ENCODE data around the gene RIMS1. TPM values are rescaled to one million over a fixed set of nuclear protein-coding genes. Genes with fewer than 3 reads are reported as not detected.
A peak's percentile ranks its signal among the peaks of the same experiment; 100 is the strongest.

Gene RIMS1
- total and polyA plus RNA-seq, 4 donors: 0.14 to 5.7 (median 1.6) TPM

DNA sequence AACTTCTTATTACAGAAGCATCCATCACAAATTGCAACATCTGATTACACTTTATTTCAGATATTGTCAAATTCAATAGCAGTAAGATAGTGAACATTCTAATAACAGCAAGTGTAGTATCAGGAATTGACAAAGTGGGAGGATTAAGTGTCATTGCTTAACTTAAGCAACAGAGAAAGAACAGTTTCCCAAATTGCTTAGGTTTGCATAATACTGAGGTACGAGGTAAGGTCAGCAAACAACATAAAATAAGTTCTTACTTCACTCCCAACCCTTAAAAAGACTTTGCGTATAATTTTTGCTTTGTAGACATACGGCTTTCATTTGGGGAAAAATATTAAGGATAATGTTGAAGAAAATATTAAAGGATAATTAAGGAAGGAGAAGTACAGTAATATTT, 163.0 kb downstream of the RIMS1 start:
- DNase-seq: no peak
- H3K9ac ChIP-seq (ENCODE audit: insufficient read depth in 1 of 2, low read length in 2 of 2): no peak overlapping the region
- peaks cover 0 to 2% (median 0%) of the 10 kb centered on the region in 4 donors for H3K9me3 ChIP-seq (ENCODE audit: control insufficient read depth in 4 of 4, insufficient read depth in 3 of 4, low read length in 3 of 4)
- H3K36me3 ChIP-seq (ENCODE audit: control insufficient read depth in 4 of 4, insufficient read depth in 4 of 4, low read length in 4 of 4): no peaks in the 10 kb centered on the region
- no peak overlapping the region for H3K4me3 ChIP-seq
- 82 to 85% methylated on average over 3 of the region's 3 CpGs for WGBS, 2 donors
- ATAC-seq (ENCODE audit: insufficient read depth, low FRiP score): no peak
- TF ChIP-seq, protein P1, sequence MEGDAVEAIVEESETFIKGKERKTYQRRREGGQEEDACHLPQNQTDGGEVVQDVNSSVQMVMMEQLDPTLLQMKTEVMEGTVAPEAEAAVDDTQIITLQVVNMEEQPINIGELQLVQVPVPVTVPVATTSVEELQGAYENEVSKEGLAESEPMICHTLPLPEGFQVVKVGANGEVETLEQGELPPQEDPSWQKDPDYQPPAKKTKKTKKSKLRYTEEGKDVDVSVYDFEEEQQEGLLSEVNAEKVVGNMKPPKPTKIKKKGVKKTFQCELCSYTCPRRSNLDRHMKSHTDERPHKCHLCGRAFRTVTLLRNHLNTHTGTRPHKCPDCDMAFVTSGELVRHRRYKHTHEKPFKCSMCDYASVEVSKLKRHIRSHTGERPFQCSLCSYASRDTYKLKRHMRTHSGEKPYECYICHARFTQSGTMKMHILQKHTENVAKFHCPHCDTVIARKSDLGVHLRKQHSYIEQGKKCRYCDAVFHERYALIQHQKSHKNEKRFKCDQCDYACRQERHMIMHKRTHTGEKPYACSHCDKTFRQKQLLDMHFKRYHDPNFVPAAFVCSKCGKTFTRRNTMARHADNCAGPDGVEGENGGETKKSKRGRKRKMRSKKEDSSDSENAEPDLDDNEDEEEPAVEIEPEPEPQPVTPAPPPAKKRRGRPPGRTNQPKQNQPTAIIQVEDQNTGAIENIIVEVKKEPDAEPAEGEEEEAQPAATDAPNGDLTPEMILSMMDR (IDR thresholded peaks at IDR 0.05; ENCODE audit: control extremely low read depth, extremely low read depth): no peak
- H3K4me1 ChIP-seq (ENCODE audit: control insufficient read depth in 5 of 5, insufficient read depth in 5 of 5, low read length in 5 of 5): peaks cover 0 to 7% (median 0%) of the 10 kb centered on the region in 5 donors
- no peaks in the 10 kb centered on the region for H3K27me3 ChIP-seq (ENCODE audit: control insufficient read depth in 3 of 3, insufficient read depth in 3 of 3, low read length in 2 of 3)
- H3K27ac ChIP-seq (ENCODE audit: low read depth in 1 of 2, low read length in 1 of 2): no peak overlapping the region

DNA sequence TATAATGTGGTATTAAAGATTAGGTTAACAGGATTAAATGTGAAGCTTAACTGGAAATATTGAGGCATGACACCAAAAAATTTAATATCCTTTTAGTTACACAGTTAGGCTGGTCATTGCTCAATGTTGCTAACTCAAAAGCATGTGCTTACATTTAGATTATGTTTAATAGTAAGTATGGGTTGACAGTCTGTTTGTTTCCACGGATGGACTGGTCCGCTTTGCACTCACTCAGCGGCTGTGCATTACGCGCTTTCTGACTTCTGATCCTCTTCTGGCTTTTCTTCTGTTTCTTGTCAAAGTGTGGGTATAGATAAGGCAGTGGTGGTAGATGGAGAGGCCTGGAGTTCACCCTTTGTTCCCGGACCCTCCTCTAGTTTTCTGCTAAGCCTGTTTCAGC, 174.9 kb downstream of the RIMS1 start:
- H3K27ac ChIP-seq (ENCODE audit: low read depth in 1 of 2, low read length in 1 of 2): no peak overlapping the region
- H3K4me1 ChIP-seq (ENCODE audit: control insufficient read depth in 5 of 5, insufficient read depth in 5 of 5, low read length in 5 of 5): peaks cover 0 to 15% (median 0%) of the 10 kb centered on the region in 5 donors
- no peaks in the 10 kb centered on the region for H3K9me3 ChIP-seq (ENCODE audit: control insufficient read depth in 4 of 4, insufficient read depth in 3 of 4, low read length in 3 of 4)
- ATAC-seq (ENCODE audit: insufficient read depth, low FRiP score): no peak
- peak; percentile 15 to 65 (median 52) for DNase-seq
- H3K9ac ChIP-seq (ENCODE audit: insufficient read depth in 1 of 2, low read length in 2 of 2): no peak overlapping the region
- 80 to 87% methylated on average over 6 of the region's 6 CpGs for WGBS, 2 donors
- H3K36me3 ChIP-seq (ENCODE audit: control insufficient read depth in 4 of 4, insufficient read depth in 4 of 4, low read length in 4 of 4): no peaks in the 10 kb centered on the region
- no peaks in the 10 kb centered on the region for H3K27me3 ChIP-seq (ENCODE audit: control insufficient read depth in 3 of 3, insufficient read depth in 3 of 3, low read length in 2 of 3)
- TF ChIP-seq, protein P1 (IDR thresholded peaks at IDR 0.05; ENCODE audit: control extremely low read depth, extremely low read depth): no peak
- H3K4me3 ChIP-seq: no peak overlapping the region

DNA sequence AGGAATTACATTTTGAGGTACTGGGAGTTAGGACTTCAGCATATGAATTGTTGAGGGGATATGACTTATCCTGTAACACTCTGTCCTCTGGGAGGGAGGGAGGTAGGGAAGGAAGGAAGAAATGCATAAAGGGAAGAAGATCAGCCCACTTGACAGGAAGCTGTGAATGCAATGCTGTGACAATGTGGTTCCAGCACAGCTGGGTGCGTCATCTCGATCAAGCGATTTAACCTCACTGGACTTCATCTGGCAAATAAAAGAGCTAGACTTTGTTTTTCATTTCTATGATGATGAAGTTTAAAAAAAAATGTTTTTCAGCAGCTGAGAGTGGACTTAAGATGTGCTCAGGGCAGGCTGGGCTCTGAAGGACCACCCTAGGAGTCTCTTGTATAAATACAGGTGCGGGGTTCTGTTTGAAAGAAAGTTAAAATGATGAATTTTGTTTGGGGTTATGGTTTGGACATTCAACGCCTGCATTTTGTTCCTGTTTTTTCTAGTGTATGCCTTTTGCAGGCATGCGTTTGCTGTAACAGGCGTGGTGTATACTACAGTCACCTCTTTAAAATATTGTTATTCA, 178.1 kb downstream of the RIMS1 start:
- DNase-seq: peak; percentile 43 to 66 (median 59)
- Histone ChIP-seq H3K4me3 (no peak overlapping the region), H3K9me3 (ENCODE audit: control insufficient read depth in 4 of 4, insufficient read depth in 3 of 4, low read length in 3 of 4) (no peaks in the 10 kb centered on the region), H3K4me1 (ENCODE audit: control insufficient read depth in 5 of 5, insufficient read depth in 5 of 5, low read length in 5 of 5) (peaks cover 0 to 15% (median 0%) of the 10 kb centered on the region in 5 donors), H3K9ac (ENCODE audit: insufficient read depth in 1 of 2, low read length in 2 of 2) (peak overlapping the region in 1 of 2 donors; percentile 13), H3K36me3 (ENCODE audit: control insufficient read depth in 4 of 4, insufficient read depth in 4 of 4, low read length in 4 of 4) (no peaks in the 10 kb centered on the region), H3K27ac (ENCODE audit: low read depth in 1 of 2, low read length in 1 of 2) (no peak overlapping the region), H3K27me3 (ENCODE audit: control insufficient read depth in 3 of 3, insufficient read depth in 3 of 3, low read length in 2 of 3) (no peaks in the 10 kb centered on the region)
- WGBS, 2 donors: 64 to 69% methylated on average over 7 of the region's 7 CpGs
- TF ChIP-seq, protein P1 (IDR thresholded peaks at IDR 0.05; ENCODE audit: control extremely low read depth, extremely low read depth): no peak
- no peak for ATAC-seq (ENCODE audit: insufficient read depth, low FRiP score)

DNA sequence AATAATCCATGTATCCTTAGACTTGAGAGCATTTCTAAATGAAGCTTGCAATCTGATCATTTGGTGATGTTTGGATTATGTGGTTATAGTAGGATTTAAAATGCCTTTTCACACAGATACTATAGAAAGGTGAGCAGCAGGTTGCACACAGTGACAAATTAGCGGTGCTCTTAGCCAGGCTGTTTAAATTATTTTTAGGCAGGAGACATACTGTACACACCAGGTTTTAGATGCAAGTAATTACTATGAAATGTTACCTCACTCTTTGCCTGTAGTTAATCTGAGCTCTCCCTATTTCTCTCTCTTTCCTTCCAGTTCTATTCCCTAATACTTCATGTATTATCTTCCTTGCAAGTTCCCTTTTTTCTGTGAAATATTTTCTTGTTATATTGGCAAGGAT, 191.7 kb downstream of the RIMS1 start:
- Histone ChIP-seq H3K9ac (ENCODE audit: insufficient read depth in 1 of 2, low read length in 2 of 2) (no peak overlapping the region), H3K4me1 (ENCODE audit: control insufficient read depth in 5 of 5, insufficient read depth in 5 of 5, low read length in 5 of 5) (no peaks in the 10 kb centered on the region), H3K36me3 (ENCODE audit: control insufficient read depth in 4 of 4, insufficient read depth in 4 of 4, low read length in 4 of 4) (no peaks in the 10 kb centered on the region), H3K4me3 (no peak overlapping the region), H3K9me3 (ENCODE audit: control insufficient read depth in 4 of 4, insufficient read depth in 3 of 4, low read length in 3 of 4) (no peaks in the 10 kb centered on the region), H3K27ac (ENCODE audit: low read depth in 1 of 2, low read length in 1 of 2) (no peak overlapping the region), H3K27me3 (ENCODE audit: control insufficient read depth in 3 of 3, insufficient read depth in 3 of 3, low read length in 2 of 3) (no peaks in the 10 kb centered on the region)
- TF ChIP-seq, protein P1 (IDR thresholded peaks at IDR 0.05; ENCODE audit: control extremely low read depth, extremely low read depth): no peak
- DNase-seq (no peak), ATAC-seq (ENCODE audit: insufficient read depth, low FRiP score) (no peak)
- WGBS, 2 donors: 93 to 98% methylated on average over 1 of the region's 1 CpG
